ENCODE results near the gene DNAH12. TPM values are rescaled to one million over a fixed set of nuclear protein-coding genes. Genes with fewer than 3 reads are reported as not detected.

The DNAH12 gene
- total RNA-seq, 1 donor from 2014 or later = 1.2 TPM

GRCh38 chr3:57402675-57403074, 141.5 kb downstream of the DNAH12 start:
- Mint-ChIP-seq H3K4me1 (ENCODE audit: low read depth) (peaks cover 3% of the 10 kb centered on the region), H3K27ac (no peak overlapping the region), H3K27me3 (peaks cover 3% of the 10 kb centered on the region), H3K9me3 (ENCODE audit: low read depth) (peaks cover 13% of the 10 kb centered on the region), H3K4me3 (ENCODE audit: low read depth) (no peak overlapping the region), H3K36me3 (ENCODE audit: insufficient read depth) (peaks cover 3% of the 10 kb centered on the region)
- no peak for TF ChIP-seq CTCF (IDR thresholded peaks at IDR 0.05; ENCODE audit: unreplicated experiment)
- no peak for DNase-seq (ENCODE audit: low spot score, unreplicated experiment)

GRCh38 chr3:57397175-57398026, 146.7 kb downstream of the DNAH12 start:
- no peak overlapping the region for H3K27ac Mint-ChIP-seq

GRCh38 chr3:57393977-57394376, 150.2 kb downstream of the DNAH12 start:
- no peak for TF ChIP-seq CTCF (IDR thresholded peaks at IDR 0.05; ENCODE audit: unreplicated experiment)

More at GRCh38 chr3:57397175-57398026, 146.7 kb downstream of the DNAH12 start:
- Mint-ChIP-seq H3K36me3 (ENCODE audit: insufficient read depth) (peaks cover 3% of the 10 kb centered on the region), H3K9me3 (ENCODE audit: low read depth) (peaks cover 17% of the 10 kb centered on the region), H3K4me1 (ENCODE audit: low read depth) (peaks cover 3% of the 10 kb centered on the region), H3K27me3 (peaks cover 1% of the 10 kb centered on the region), H3K4me3 (ENCODE audit: low read depth) (no peak overlapping the region)
- no peak for DNase-seq (ENCODE audit: low spot score, unreplicated experiment)
- peak; percentile 69 for TF ChIP-seq CTCF (IDR thresholded peaks at IDR 0.05; ENCODE audit: unreplicated experiment)

GRCh38 chr3:57391767-57392166, 152.4 kb downstream of the DNAH12 start:
- Mint-ChIP-seq H3K4me1 (ENCODE audit: low read depth) (no peaks in the 10 kb centered on the region), H3K4me3 (ENCODE audit: low read depth) (no peak overlapping the region), H3K27me3 (no peaks in the 10 kb centered on the region), H3K36me3 (ENCODE audit: insufficient read depth) (no peaks in the 10 kb centered on the region), H3K9me3 (ENCODE audit: low read depth) (no peaks in the 10 kb centered on the region), H3K27ac (no peak overlapping the region)
- DNase-seq (ENCODE audit: low spot score, unreplicated experiment) = no peak
- TF ChIP-seq CTCF (IDR thresholded peaks at IDR 0.05; ENCODE audit: unreplicated experiment) = no peak

More at GRCh38 chr3:57393977-57394376, 150.2 kb downstream of the DNAH12 start:
- Mint-ChIP-seq H3K4me3 (ENCODE audit: low read depth) (no peak overlapping the region), H3K4me1 (ENCODE audit: low read depth) (no peaks in the 10 kb centered on the region), H3K27me3 (no peaks in the 10 kb centered on the region), H3K27ac (no peak overlapping the region), H3K9me3 (ENCODE audit: low read depth) (peaks cover 10% of the 10 kb centered on the region), H3K36me3 (ENCODE audit: insufficient read depth) (peaks cover 3% of the 10 kb centered on the region)
- no peak for DNase-seq (ENCODE audit: low spot score, unreplicated experiment)

GRCh38 chr3:57389271-57389670, 154.9 kb downstream of the DNAH12 start:
- H3K27me3 Mint-ChIP-seq = no peaks in the 10 kb centered on the region
- H3K36me3 Mint-ChIP-seq (ENCODE audit: insufficient read depth) = no peaks in the 10 kb centered on the region
- no peak overlapping the region for H3K4me3 Mint-ChIP-seq (ENCODE audit: low read depth)
- TF ChIP-seq CTCF (IDR thresholded peaks at IDR 0.05; ENCODE audit: unreplicated experiment) = no peak
- no peaks in the 10 kb centered on the region for H3K4me1 Mint-ChIP-seq (ENCODE audit: low read depth)
- H3K9me3 Mint-ChIP-seq (ENCODE audit: low read depth) = no peaks in the 10 kb centered on the region
- DNase-seq (ENCODE audit: low spot score, unreplicated experiment) = no peak
- H3K27ac Mint-ChIP-seq = no peak overlapping the region

All from progenitor cell of endocrine pancreas (in vitro differentiated cells).